HepG2 (cell line): Measurements from ENCODE around the gene HNF1B. TPM values are rescaled to one million over a fixed set of nuclear protein-coding genes. Genes with fewer than 3 reads are reported as not detected.
A peak's percentile ranks its signal among the peaks of the same experiment; 100 is the strongest.

Experiments
- ATF7-NPFF ChIP-seq: sonication (generic); formaldehyde crosslinking; IDR thresholded peaks from 2 replicates; pipeline ENCODE4 v1.8.1; 2023; ENCODE audit warnings: mild to moderate bottlenecking, low read depth, missing genetic modification reagents, moderate library complexity
- CERS6 ChIP-seq: sonication (generic); formaldehyde crosslinking; IDR thresholded peaks from 2 replicates; pipeline ENCODE4 v1.5.0; 2020; ENCODE audit warnings: missing genetic modification reagents
- CSRNP1 ChIP-seq: sonication (generic); formaldehyde crosslinking; IDR thresholded peaks from 2 replicates; pipeline ENCODE4 v1.8.1; 2023; ENCODE audit warnings: mild to moderate bottlenecking, missing genetic modification reagents
- HDAC6 ChIP-seq: fragments of 200-600 bp; sonication (generic); IDR thresholded peaks from 2 replicates; pipeline ENCODE4 v1.7.0; 2017; ENCODE audit warnings: mild to moderate bottlenecking, antibody characterized with exemption, low read length, low read depth
- HMGXB3 ChIP-seq: sonication (generic); formaldehyde crosslinking; IDR thresholded peaks from 2 replicates; pipeline ENCODE4 v1.4.0; 2020; ENCODE audit warnings: missing genetic modification reagents, borderline replicate concordance
- HOXA3 ChIP-seq: sonication (generic); formaldehyde crosslinking; IDR thresholded peaks from 2 replicates; pipeline ENCODE4 v1.5.0; 2020; ENCODE audit warnings: missing genetic modification reagents
- JDP2 ChIP-seq: sonication (generic); formaldehyde crosslinking; IDR thresholded peaks from 2 replicates; pipeline ENCODE4 v1.8.1; 2022; ENCODE audit warnings: missing genetic modification reagents, borderline replicate concordance
- KAT2B ChIP-seq: fragments of 150-350 bp; IDR thresholded peaks from 2 replicates; pipeline ENCODE4 v1.6.1; 2014; ENCODE audit warnings: low read depth, low read length, borderline replicate concordance
- KDM6A ChIP-seq: IDR thresholded peaks from 2 replicates; pipeline ENCODE4 v1.6.1; 2016; ENCODE audit warnings: low read depth
- MAX ChIP-seq: IDR thresholded peaks from 2 replicates; pipeline ENCODE4 v1.6.1; 2012; ENCODE audit warnings: inconsistent platforms
- MLLT10 ChIP-seq: sonication (generic); formaldehyde crosslinking; IDR thresholded peaks from 2 replicates; pipeline ENCODE4 v1.4.0; 2020; ENCODE audit warnings: missing genetic modification reagents
- NCOR1 ChIP-seq: fragments of 200-600 bp; sonication (generic); IDR thresholded peaks from 2 replicates; pipeline ENCODE4 v1.7.0; 2017; ENCODE audit warnings: antibody characterized with exemption, low read length, borderline replicate concordance
- NFYC ChIP-seq: IDR thresholded peaks from 2 replicates; pipeline ENCODE4 v1.6.1; 2016; ENCODE audit warnings: missing genetic modification reagents, missing compliant biosample characterization
- PBX3 ChIP-seq: sonication (generic); formaldehyde crosslinking; IDR thresholded peaks from 2 replicates; pipeline ENCODE4 v1.8.1; 2023; ENCODE audit warnings: missing genetic modification reagents, inconsistent platforms, borderline replicate concordance
- PCBP2 ChIP-seq: fragments of 200-400 bp; formaldehyde crosslinking; optimal IDR thresholded peaks from 2 replicates; pipeline ENCODE3; 2018; ENCODE audit warnings: low read length, low read depth; ENCODE audit not compliant: poor library complexity, severe bottlenecking
- PLRG1 ChIP-seq: fragments of 450-650 bp; conservative IDR thresholded peaks from 2 replicates; pipeline ENCODE4 v1.6.1; 2016
- RBFOX2 ChIP-seq: fragments of 200-400 bp; formaldehyde crosslinking; IDR thresholded peaks from 2 replicates; pipeline ENCODE4 v1.6.1; 2017; ENCODE audit warnings: low read depth, mild to moderate bottlenecking, low read length
- SUZ12 ChIP-seq: fragments of 150-350 bp; IDR thresholded peaks from 2 replicates; pipeline ENCODE4 v1.6.1; 2014; ENCODE audit warnings: low read depth, low read length
- ZC3H13 ChIP-seq: sonication (generic); formaldehyde crosslinking; IDR thresholded peaks from 2 replicates; pipeline ENCODE4 v1.8.1; 2023; ENCODE audit warnings: mild to moderate bottlenecking, missing genetic modification reagents, moderate library complexity
- ZFP36L1 ChIP-seq: sonication (generic); formaldehyde crosslinking; IDR thresholded peaks from 2 replicates; pipeline ENCODE4 v1.8.0; 2022; ENCODE audit warnings: mild to moderate bottlenecking, missing genetic modification reagents, moderate library complexity
- ZNF33A ChIP-seq: sonication (generic); formaldehyde crosslinking; IDR thresholded peaks from 2 replicates; pipeline ENCODE4 v1.5.1; 2020; ENCODE audit warnings: missing genetic modification reagents, mild to moderate bottlenecking, moderate library complexity, borderline replicate concordance
- ZSCAN12 ChIP-seq: sonication (generic); formaldehyde crosslinking; IDR thresholded peaks from 2 replicates; pipeline ENCODE4 v1.9.0; 2021; ENCODE audit warnings: mild to moderate bottlenecking, missing genetic modification reagents
- polyA plus RNA-seq, 8 experiments: library from polyadenylated mRNA; depleted of rRNA in 3 of 8; stranded (reverse) in 7 of 8; unstranded in 1 of 8; fragments of >200 nt; fragmentation: Illumina TruSeq in 4 of 8; extraction: Trizol in 4 of 8; gene quantifications; 2 replicates each; pipeline versions ENCODE4 v1.2.1 to v1.2.3, GENCODE V29; 2011 to 2016; ENCODE audit warnings: low read depth in 4 of 8, missing spikeins in 1 of 8, mixed read lengths in 1 of 8; ENCODE audit not compliant: insufficient read depth in 1 of 8
- total RNA-seq, 5 experiments: library from RNA; depleted of rRNA; stranded (reverse); fragments of >200 nt; fragmentation: Illumina TruSeq; extraction: Trizol; gene quantifications; 2 replicates each; pipeline ENCODE4 v1.2.3, GENCODE V29; 2016; ENCODE audit warnings: low read depth in 1 of 5

The HNF1B gene
- total and polyA plus RNA-seq, 2 of the 13 experiments (the other 11 are each of a cell fraction or from before 2014, with no cell fraction given), result 1.9 to 5.3 TPM

GRCh38 chr17:37708616-37709212 is 36.1 kb downstream of the HNF1B start (continued):
- no peak for TF ChIP-seq CERS6 (CRISPR knock-in tag)
- TF ChIP-seq KAT2B, result no peak
- no peak for TF ChIP-seq ZC3H13
- 0 out of 2 replicates have a peak, but pooled peaks have one; percentile 54 for TF ChIP-seq ATF7-NPFF (CRISPR knock-in tag)
- TF ChIP-seq PCBP2, result no peak
- no peak for TF ChIP-seq MLLT10 (CRISPR knock-in tag)
- no peak for TF ChIP-seq SUZ12
- TF ChIP-seq JDP2 (CRISPR knock-in tag), result no peak
- peak; percentile 44; the same call in 1 of the 2 replicates for TF ChIP-seq KDM6A (CRISPR knock-in tag)
- TF ChIP-seq ZFP36L1, result no peak
- peak; percentile 7; the same call in 1 of the 2 replicates for TF ChIP-seq NFYC (CRISPR knock-in tag)
- TF ChIP-seq MAX, result peak; percentile 90
- no peak for TF ChIP-seq PLRG1
- TF ChIP-seq ZSCAN12 (CRISPR knock-in tag), result no peak
- no peak for TF ChIP-seq RBFOX2
- TF ChIP-seq HOXA3, result peak; percentile 96
- no peak for TF ChIP-seq CSRNP1 (CRISPR knock-in tag)
- TF ChIP-seq NCOR1, result no peak
- no peak for TF ChIP-seq ZNF33A (CRISPR knock-in tag)
- no peak for TF ChIP-seq HDAC6
- 0 out of 2 replicates have a peak, but pooled peaks have one; percentile 45 for TF ChIP-seq PBX3 (CRISPR knock-in tag)
- no peak for TF ChIP-seq HMGXB3
